ENCODE results near the gene CTSZ. TPM values are rescaled to one million over a fixed set of nuclear protein-coding genes. Genes with fewer than 3 reads are reported as not detected.
"Not testable (repeated sequence)": the region's sequence is repeated elsewhere in the genome, so short reads cannot be mapped to it uniquely, and the experiment has no call there.

CTSZ gene
- total RNA-seq, 1 donor from 2014 or later: 50.7 TPM

GRCh38 chr20:58984691-58985090 is 22.4 kb downstream of the CTSZ start:
- intact Hi-C loops (cut with micrococcal nuclease): loop anchor here (5.0 kb wide), 2 partner anchors 77 to 193 kb away; no protein-coding TSS in a partner anchor

GRCh38 chr20:58983115-58983468 is 24.0 kb downstream of the CTSZ start:
- intact Hi-C loops (cut with micrococcal nuclease): loop anchor here (5.0 kb wide), 2 partner anchors 76 to 194 kb away; no protein-coding TSS in a partner anchor

GRCh38 chr20:58982406-58983114 is 24.5 kb downstream of the CTSZ start:
- intact Hi-C loops (cut with micrococcal nuclease): loop anchor here (5.0 kb wide), 2 partner anchors 75 to 195 kb away; no protein-coding TSS in a partner anchor

GRCh38 chr20:58981628-58982364 is 25.3 kb downstream of the CTSZ start:
- intact Hi-C loops (cut with micrococcal nuclease): loop anchor here (1.0 to 5.0 kb wide), 12 partner anchors 24 to 675 kb away; partner anchors contain the start of genes ATP5F1E, PRELID3B, STX16 and VAPB

DNA sequence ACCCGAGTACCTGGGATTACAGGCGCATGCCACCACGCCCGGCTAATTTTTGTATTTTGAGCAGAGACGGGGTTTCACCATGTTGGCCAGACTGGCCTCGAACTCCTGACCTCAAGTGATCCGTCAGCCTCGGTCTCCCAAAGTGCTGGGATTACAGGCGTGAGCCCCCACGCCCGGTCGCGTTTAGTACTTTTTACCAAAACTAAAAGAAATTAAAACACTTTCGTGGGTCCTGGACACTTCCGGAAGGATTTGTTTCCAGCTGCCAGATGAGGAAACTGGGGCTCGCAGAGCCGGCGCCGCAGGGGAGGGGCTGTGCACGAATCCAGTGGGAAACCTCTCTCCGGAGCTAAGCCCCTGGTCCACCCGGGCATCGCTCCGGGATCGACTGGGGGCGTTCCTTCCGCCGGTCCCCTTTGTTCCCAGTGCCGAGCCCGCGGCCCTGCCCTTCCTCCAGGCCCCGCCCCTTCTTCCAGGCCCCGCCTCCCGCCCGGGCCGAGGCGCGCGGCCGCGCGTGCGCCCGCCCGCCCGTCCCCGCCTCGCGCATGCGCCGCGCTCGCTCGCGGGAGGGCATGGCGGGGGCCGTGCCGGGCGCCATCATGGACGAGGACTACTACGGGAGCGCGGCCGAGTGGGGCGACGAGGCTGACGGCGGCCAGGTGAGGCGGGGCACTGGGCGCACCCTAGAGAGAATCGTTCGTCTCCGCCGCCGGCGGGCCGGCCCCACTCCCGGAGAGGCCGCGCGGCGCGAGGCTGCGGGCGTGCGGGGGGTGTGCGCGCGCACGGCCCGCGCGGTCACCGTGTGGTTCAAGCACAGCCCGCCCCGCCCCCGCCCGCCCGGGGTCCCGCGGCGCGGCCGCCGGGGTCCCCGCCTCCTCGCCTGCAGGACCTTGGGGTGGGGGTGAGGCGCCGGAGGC is 26.1 kb downstream of the CTSZ start, which contains the start of gene NELFCD:
Gene NELFCD (plus strand): TSS at position 546 of the 917 bp plus-strand sequence. CDS start 54 bp downstream, at position 600.
- intact Hi-C loops (cut with micrococcal nuclease): loop anchor here (1.0 to 5.0 kb wide), 12 partner anchors 24 to 674 kb away; partner anchors contain the start of genes ATP5F1E, PRELID3B, STX16 and VAPB

- intact Hi-C loops (cut with micrococcal nuclease): no loop called here
Observed at GRCh38 chr20:58978351-58979190, 28.5 kb downstream of the CTSZ start.

DNA sequence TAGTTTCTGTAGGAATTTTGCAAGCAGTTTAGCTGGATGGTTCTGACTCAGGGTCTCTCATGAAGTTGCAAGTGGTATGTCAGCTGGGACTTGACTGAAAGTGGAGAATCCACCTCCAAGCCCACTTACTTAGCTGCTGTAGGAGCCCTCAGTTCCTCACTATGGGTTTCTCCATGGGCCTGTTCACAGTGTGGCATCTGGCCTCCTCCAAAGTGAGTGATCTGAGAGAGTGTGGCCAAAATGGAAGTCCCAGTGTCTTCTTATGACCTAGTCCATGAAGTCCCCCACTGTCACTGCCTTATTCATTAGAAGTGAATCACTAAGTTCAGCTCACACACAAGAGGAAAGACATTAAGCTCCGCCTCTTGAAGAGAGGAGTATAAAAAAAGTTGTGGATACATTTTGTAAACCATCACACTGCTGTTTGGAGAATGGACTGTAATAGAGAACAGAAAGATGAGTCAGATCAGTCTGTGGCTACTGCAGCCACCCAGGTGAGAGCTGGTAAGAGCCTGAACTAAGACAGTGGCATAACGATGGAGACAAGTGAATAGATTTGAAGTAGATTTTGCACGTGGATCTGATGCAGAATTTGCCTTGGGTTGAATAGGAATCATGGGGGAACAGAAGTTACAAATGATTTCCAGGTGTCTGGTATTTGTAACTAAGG is 30.9 kb downstream of the CTSZ start:
- intact Hi-C loops (cut with micrococcal nuclease): no loop called here

DNA sequence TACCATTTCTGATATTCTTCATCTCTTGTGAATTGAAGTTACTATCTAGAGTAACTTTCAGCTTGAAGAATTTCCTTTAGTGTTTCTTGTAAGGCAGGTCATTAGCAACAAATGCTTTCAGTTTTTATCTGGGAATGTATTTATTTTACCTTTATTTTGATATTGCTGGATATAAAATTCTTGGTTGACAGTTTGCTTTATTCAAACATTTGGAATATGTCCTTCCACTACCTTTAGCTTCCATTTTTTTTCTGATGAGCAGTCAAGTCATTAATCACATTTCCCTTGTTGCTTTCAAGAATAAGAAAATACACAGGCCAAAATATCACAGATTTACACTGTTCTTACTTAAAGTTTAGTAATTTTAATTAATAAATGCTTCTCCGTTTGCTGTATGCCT is 31.7 kb downstream of the CTSZ start:
- intact Hi-C loops (cut with micrococcal nuclease): no loop called here

DNA sequence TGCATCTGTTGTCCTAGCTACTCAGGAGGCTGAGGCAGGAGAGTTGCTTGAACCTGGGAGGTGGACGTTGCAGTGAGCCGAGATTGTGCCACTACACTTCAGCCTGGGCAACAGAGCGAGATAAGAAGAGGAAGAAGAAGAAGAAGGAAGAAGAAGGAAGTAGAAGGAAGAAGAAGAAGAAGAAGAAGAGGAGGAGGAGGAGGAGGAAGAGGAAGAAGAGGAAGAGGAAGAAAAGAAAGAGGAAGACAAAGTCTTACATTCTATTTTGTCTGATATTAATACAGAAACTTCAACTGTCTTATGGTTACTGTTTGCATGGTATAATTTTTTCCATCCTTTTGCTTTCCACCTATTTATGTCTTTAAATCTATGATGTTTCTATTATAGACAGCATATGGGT is 33.2 kb downstream of the CTSZ start:
- intact Hi-C loops (cut with micrococcal nuclease): no loop called here

DNA sequence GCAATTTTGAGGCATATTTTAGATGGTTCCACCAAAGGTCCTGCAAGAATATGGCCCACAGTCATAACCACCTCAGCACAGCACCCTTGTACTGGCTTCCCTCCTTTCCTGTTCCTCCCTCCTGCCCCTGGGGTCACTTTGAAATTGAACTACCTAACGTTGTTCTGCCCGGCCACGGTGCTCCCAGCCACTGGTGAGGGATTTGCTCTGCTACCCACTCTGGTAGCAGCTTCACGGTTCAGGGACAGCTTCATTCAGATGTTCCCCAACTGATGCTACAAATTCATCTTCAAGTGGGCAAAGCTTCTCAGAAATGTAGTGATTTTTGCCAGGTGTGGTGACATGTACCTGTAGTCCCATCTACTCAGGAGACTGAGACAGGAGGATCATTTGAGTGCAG is 33.9 kb downstream of the CTSZ start:
- intact Hi-C loops (cut with micrococcal nuclease): no loop called here

GRCh38 chr20:58971429-58971828 is 35.6 kb downstream of the CTSZ start:
- intact Hi-C loops (cut with micrococcal nuclease): no loop called here

DNA sequence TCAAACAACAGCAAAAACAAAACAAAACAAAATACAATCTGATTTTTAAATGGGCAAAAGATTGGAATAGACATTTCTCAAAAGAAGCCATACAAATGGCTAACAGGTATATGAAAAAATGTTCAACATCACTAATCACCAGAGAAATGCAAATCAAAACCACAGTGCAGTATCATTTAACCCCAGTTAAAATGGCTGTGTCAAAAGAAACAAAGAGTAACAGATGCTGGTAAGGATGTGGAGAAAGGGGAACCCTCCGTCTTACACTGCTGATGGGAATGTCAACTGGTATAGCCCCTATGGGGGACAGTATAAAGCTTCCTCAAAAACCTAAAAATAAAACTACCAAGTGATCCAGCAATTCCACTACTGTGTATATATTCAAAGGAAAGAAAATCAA is 36.9 kb downstream of the CTSZ start:
- intact Hi-C loops (cut with micrococcal nuclease): no loop called here

GRCh38 chr20:58969439-58969838 is 37.6 kb downstream of the CTSZ start:
- intact Hi-C loops (cut with micrococcal nuclease): no loop called here

DNA sequence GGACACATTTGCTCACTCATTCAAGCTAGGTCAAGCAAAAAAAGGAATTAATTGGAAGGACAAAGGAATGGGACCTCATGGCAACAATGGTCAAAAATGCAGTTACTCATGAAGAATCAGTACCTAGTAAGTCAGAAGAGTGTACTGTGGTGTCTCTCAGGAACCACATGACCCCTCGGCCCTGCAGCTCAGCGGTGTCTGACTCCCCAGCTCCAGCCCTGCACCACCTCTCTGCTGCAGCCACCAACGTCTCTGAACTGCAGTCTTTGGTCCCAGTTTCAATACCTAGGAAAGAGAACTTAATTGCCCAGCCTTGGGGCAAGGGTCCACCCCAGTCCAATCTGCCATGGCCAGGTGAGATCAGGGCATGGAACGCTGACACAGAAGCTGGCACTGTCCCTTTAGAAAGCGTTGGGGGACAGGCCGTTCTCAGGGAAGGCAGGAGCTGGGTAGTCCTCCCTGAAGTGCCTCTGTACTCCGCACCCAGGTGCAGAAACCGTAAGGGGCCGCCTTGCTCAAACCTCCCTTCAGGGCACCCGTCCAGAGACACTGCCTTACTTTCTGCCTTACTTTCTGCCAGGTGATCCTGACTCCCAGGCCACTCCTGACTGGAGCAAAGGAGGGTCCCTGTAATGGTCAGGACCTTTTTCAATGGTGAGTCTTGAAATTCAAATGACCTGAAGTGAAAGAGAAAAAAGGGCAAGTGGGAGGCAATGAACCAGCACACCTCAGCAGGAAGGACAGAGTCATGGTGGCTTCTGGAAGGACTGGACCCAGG is 39.2 kb downstream of the CTSZ start:
- intact Hi-C loops (cut with micrococcal nuclease): no loop called here

- intact Hi-C loops (cut with micrococcal nuclease): no loop called here
Observed at GRCh38 chr20:58965270-58966064, 41.6 kb downstream of the CTSZ start.

GRCh38 chr20:58963922-58964321 is 43.1 kb downstream of the CTSZ start:
- intact Hi-C loops (cut with micrococcal nuclease): not testable (repeated sequence)

- intact Hi-C loops (cut with micrococcal nuclease): no loop called here
Observed at GRCh38 chr20:58963060-58963584, 43.9 kb downstream of the CTSZ start.

GRCh38 chr20:58959652-58960051 is 47.4 kb downstream of the CTSZ start:
- intact Hi-C loops (cut with micrococcal nuclease): no loop called here
